Astrocyte (in vitro differentiated cells and primary cell): ENCODE results near the gene CD59. TPM values are rescaled to one million over a fixed set of nuclear protein-coding genes. Genes with fewer than 3 reads are reported as not detected.

ENCODE experiments used
- DNase-seq: peaks from one replicate; pipeline ENCODE4 v3.0.0-alpha.2; 2010; ENCODE audit warnings: low read depth
- FAIRE-seq: peaks from 2 replicates; lab custom pipeline; 2011; peaks lifted over from hg19 to GRCh38; lab: Jason Lieb, UNC
- H2AFZ ChIP-seq: 2 replicates; pipeline ENCODE4 v1.6.0; 2012; ENCODE audit warnings: low read depth, low read length, inconsistent platforms
- H3K27ac ChIP-seq: 2 replicates; pipeline ENCODE4 v1.5.1; 2011; ENCODE audit warnings: low read depth, low read length, inconsistent platforms
- H3K27me3 ChIP-seq: 2 replicates; pipeline ENCODE4 v1.6.0; 2011; ENCODE audit warnings: low read length, inconsistent platforms; ENCODE audit not compliant: insufficient read depth
- H3K36me3 ChIP-seq: 2 replicates; pipeline ENCODE4 v1.5.1; 2011; ENCODE audit warnings: low read length, inconsistent platforms; ENCODE audit not compliant: insufficient read depth
- H3K4me1 ChIP-seq: 2 replicates; pipeline ENCODE4 v1.5.1; 2011; ENCODE audit warnings: low read length, inconsistent platforms; ENCODE audit not compliant: insufficient read depth
- H3K4me2 ChIP-seq: 2 replicates; pipeline ENCODE4 v1.6.0; 2012; ENCODE audit warnings: low read length, inconsistent platforms
- H3K4me3 ChIP-seq: 2 replicates; pipeline ENCODE4 v1.5.1; 2011; ENCODE audit warnings: low read depth, mild to moderate bottlenecking, low read length, inconsistent platforms; ENCODE audit not compliant: insufficient read depth
- H3K79me2 ChIP-seq: 2 replicates; pipeline ENCODE4 v1.6.0; 2012; ENCODE audit warnings: mild to moderate bottlenecking, low read length, inconsistent platforms; ENCODE audit not compliant: insufficient read depth
- H3K9ac ChIP-seq: 2 replicates; pipeline ENCODE4 v1.6.0; 2012; ENCODE audit warnings: mild to moderate bottlenecking, low read length, inconsistent platforms
- H3K9me3 ChIP-seq: 2 replicates; pipeline ENCODE4 v1.5.1; 2012; ENCODE audit warnings: low read depth, mild to moderate bottlenecking, low read length, inconsistent platforms; ENCODE audit not compliant: insufficient read depth
- H4K20me1 ChIP-seq: 2 replicates; pipeline ENCODE4 v1.6.0; 2012; ENCODE audit warnings: low read length, inconsistent platforms; ENCODE audit not compliant: insufficient read depth
- H3K27ac Mint-ChIP-seq: one replicate; pipeline ENCODE4 v1.8.0; 2021; ENCODE audit warnings: mild to moderate bottlenecking, mixed read lengths; ENCODE audit not compliant: unreplicated experiment
- H3K27me3 Mint-ChIP-seq: one replicate; pipeline ENCODE4 v1.8.0; 2021; ENCODE audit warnings: low read depth, mixed read lengths; ENCODE audit not compliant: unreplicated experiment
- H3K36me3 Mint-ChIP-seq: one replicate; pipeline ENCODE4 v1.8.0; 2021; ENCODE audit warnings: low read depth, mixed read lengths; ENCODE audit not compliant: unreplicated experiment
- H3K4me1 Mint-ChIP-seq: one replicate; pipeline ENCODE4 v1.8.0; 2021; ENCODE audit warnings: low read depth, mixed read lengths; ENCODE audit not compliant: unreplicated experiment
- H3K4me3 Mint-ChIP-seq: one replicate; pipeline ENCODE4 v1.8.0; 2021; ENCODE audit warnings: mild to moderate bottlenecking, moderate library complexity, mixed read lengths; ENCODE audit not compliant: unreplicated experiment
- H3K9me3 Mint-ChIP-seq: one replicate; pipeline ENCODE4 v1.8.0; 2021; ENCODE audit warnings: mild to moderate bottlenecking, mixed read lengths; ENCODE audit not compliant: unreplicated experiment
- EZH2 ChIP-seq: IDR thresholded peaks from 2 replicates; pipeline ENCODE4 v1.6.1; 2012; ENCODE audit warnings: mild to moderate bottlenecking, low read length, inconsistent platforms; ENCODE audit not compliant: insufficient read depth
- total RNA-seq: library from RNA; stranded (reverse); gene quantifications from 2 replicates; pipeline ENCODE4 v1.2.1, GENCODE V29; 2021
- TF ChIP-seq, protein P1 (sequence below): IDR thresholded peaks from 2 replicates; pipeline ENCODE4 v1.5.1; 2011; ENCODE audit warnings: low read depth, mild to moderate bottlenecking, inconsistent platforms, low read length, moderate library complexity; ENCODE audit not compliant: insufficient read depth

The CD59 gene
- total RNA-seq, 1 donor from 2014 or later = 587 TPM

DNA sequence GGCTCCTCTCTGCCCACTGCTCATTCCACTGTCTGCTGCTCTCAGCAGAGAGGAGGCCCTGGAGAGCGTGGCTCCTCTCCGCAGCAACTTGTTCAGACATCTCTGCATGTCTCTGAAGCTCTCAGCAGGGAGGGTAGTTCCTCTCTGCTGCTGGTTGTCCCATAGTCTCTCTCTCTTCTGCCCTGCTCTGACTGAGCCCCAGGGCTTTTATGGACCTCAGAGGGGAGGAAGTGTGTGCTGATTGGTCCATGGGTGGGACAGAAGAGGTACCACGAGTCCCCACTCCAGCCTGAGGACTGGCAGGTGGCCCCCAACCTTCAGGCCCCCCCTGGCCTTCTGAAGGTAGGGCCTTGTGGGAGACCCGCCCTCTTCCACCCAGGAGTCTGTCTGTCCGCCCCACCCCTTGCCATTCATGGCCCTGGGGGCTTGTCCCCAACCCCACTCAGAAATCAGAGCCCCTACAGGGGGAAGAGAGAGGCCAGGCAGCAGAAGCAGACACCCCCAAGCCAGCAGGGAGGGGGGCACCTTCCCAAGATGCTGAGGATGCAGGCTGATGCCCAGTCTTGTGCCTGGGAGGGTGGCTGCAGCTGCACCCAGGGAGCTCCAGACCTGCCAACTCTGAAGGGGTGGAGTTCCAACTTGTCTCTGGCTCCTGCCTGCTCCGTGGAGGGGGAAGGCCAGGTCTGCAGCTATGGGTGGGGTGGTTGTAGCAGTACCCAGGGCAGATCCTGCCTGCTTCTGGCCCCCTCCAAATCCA is 70.7 kb downstream of the CD59 start:
- Histone ChIP-seq H3K4me2 (no peak overlapping the region), H2AFZ (no peak overlapping the region), H3K4me1 (peaks cover 10% of the 10 kb centered on the region), H3K27me3 (no peaks in the 10 kb centered on the region), H3K27ac (no peak overlapping the region), H3K79me2 (no peaks in the 10 kb centered on the region), H3K9ac (no peak overlapping the region), H3K4me3 (no peak overlapping the region), H3K36me3 (peaks cover 23% of the 10 kb centered on the region), H3K9me3 (no peaks in the 10 kb centered on the region), H4K20me1 (no peaks in the 10 kb centered on the region)
- Mint-ChIP-seq H3K9me3 (peaks cover 3% of the 10 kb centered on the region), H3K4me1 (peaks cover 12% of the 10 kb centered on the region), H3K36me3 (peaks cover 21% of the 10 kb centered on the region), H3K27ac (no peak overlapping the region), H3K27me3 (no peaks in the 10 kb centered on the region), H3K4me3 (no peak overlapping the region)
- no peak for TF ChIP-seq EZH2
- TF ChIP-seq, protein P1, sequence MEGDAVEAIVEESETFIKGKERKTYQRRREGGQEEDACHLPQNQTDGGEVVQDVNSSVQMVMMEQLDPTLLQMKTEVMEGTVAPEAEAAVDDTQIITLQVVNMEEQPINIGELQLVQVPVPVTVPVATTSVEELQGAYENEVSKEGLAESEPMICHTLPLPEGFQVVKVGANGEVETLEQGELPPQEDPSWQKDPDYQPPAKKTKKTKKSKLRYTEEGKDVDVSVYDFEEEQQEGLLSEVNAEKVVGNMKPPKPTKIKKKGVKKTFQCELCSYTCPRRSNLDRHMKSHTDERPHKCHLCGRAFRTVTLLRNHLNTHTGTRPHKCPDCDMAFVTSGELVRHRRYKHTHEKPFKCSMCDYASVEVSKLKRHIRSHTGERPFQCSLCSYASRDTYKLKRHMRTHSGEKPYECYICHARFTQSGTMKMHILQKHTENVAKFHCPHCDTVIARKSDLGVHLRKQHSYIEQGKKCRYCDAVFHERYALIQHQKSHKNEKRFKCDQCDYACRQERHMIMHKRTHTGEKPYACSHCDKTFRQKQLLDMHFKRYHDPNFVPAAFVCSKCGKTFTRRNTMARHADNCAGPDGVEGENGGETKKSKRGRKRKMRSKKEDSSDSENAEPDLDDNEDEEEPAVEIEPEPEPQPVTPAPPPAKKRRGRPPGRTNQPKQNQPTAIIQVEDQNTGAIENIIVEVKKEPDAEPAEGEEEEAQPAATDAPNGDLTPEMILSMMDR = no peak
- FAIRE-seq (no peak), DNase-seq (no peak)

DNA sequence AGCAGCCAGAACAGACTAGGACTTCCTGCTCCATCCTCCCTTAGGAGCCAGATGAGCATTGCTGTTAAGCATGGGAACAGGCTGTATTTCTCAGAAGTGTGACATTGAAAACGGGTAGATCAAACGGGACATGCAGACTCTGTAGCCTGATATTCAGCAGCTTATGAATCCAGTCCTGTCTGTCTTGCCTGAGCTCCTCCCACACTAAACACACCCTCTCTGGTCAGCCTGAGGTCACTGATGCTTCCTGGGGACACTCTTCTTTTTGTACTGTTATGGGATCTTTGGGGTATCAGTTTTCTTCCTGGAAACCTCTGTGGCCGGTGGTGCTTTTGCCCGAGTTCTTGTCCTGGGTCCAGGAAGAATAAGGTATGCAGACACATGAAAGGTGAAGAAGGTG is 71.4 kb downstream of the CD59 start:
- Mint-ChIP-seq H3K4me3 (no peak overlapping the region), H3K27me3 (no peaks in the 10 kb centered on the region), H3K4me1 (peaks cover 5% of the 10 kb centered on the region), H3K27ac (no peak overlapping the region), H3K36me3 (peaks cover 21% of the 10 kb centered on the region), H3K9me3 (peaks cover 3% of the 10 kb centered on the region)
- Histone ChIP-seq H4K20me1 (no peaks in the 10 kb centered on the region), H3K36me3 (peaks cover 23% of the 10 kb centered on the region), H3K4me3 (no peak overlapping the region), H3K27me3 (no peaks in the 10 kb centered on the region), H2AFZ (no peak overlapping the region), H3K4me2 (no peak overlapping the region), H3K4me1 (peaks cover 3% of the 10 kb centered on the region), H3K27ac (no peak overlapping the region), H3K79me2 (no peaks in the 10 kb centered on the region), H3K9me3 (no peaks in the 10 kb centered on the region), H3K9ac (no peak overlapping the region)
- FAIRE-seq (no peak), DNase-seq (no peak)
- TF ChIP-seq EZH2 = no peak
- TF ChIP-seq, protein P1 = no peak

GRCh38 chr11:33664166-33664565 is 72.1 kb downstream of the CD59 start:
- Mint-ChIP-seq H3K27me3 (no peaks in the 10 kb centered on the region), H3K4me1 (no peaks in the 10 kb centered on the region), H3K36me3 (peaks cover 21% of the 10 kb centered on the region), H3K4me3 (no peak overlapping the region), H3K27ac (peak overlapping the region; percentile 62), H3K9me3 (peaks cover 3% of the 10 kb centered on the region)
- DNase-seq (no peak), FAIRE-seq (no peak)
- TF ChIP-seq EZH2 = no peak
- TF ChIP-seq, protein P1 = no peak
- H2AFZ ChIP-seq = no peak overlapping the region
- no peaks in the 10 kb centered on the region for H3K27me3 ChIP-seq
- no peaks in the 10 kb centered on the region for H3K9me3 ChIP-seq
- H3K79me2 ChIP-seq = no peaks in the 10 kb centered on the region
- no peak overlapping the region for H3K27ac ChIP-seq
- H3K4me3 ChIP-seq = no peak overlapping the region
- no peaks in the 10 kb centered on the region for H4K20me1 ChIP-seq
- no peaks in the 10 kb centered on the region for H3K4me1 ChIP-seq
- peaks cover 23% of the 10 kb centered on the region for H3K36me3 ChIP-seq
- H3K4me2 ChIP-seq = no peak overlapping the region
- no peak overlapping the region for H3K9ac ChIP-seq
